RPMI8226 (cell line): ENCODE measurements around the gene APBB2.

ENCODE experiments used
- DNase-seq: peaks from one replicate; pipeline ENCODE4 v3.0.0-alpha.2; 2015

APBB2 gene

GRCh38 chr4:40881851-40882250 lies 332.5 kb downstream of the APBB2 start:
- DNase-seq = no peak

GRCh38 chr4:40881096-40881495 lies 333.2 kb downstream of the APBB2 start:
- DNase-seq = no peak

- DNase-seq = no peak
Measured at GRCh38 chr4:40878548-40879055, 335.7 kb downstream of the APBB2 start.

GRCh38 chr4:40877081-40877480 lies 337.3 kb downstream of the APBB2 start:
- no peak for DNase-seq

GRCh38 chr4:40875507-40876150 lies 338.7 kb downstream of the APBB2 start:
- DNase-seq = no peak

- DNase-seq = no peak
Measured at GRCh38 chr4:40874901-40875300, 339.4 kb downstream of the APBB2 start.

GRCh38 chr4:40874331-40874730 lies 340.0 kb downstream of the APBB2 start:
- no peak for DNase-seq

- no peak for DNase-seq
Measured at GRCh38 chr4:40871695-40872250, 342.6 kb downstream of the APBB2 start.

- DNase-seq = no peak
Measured at GRCh38 chr4:40870150-40870549, 344.2 kb downstream of the APBB2 start.

GRCh38 chr4:40865696-40866095 lies 348.6 kb downstream of the APBB2 start:
- no peak for DNase-seq

GRCh38 chr4:40864531-40864930 lies 349.8 kb downstream of the APBB2 start:
- no peak for DNase-seq

GRCh38 chr4:40858962-40859361 lies 355.4 kb downstream of the APBB2 start:
- no peak for DNase-seq

GRCh38 chr4:40857956-40858355 lies 356.4 kb downstream of the APBB2 start:
- no peak for DNase-seq

- no peak for DNase-seq
Measured at GRCh38 chr4:40856840-40857362, 357.4 kb downstream of the APBB2 start.

- no peak for DNase-seq
Measured at GRCh38 chr4:40856277-40856839, 358.0 kb downstream of the APBB2 start.

GRCh38 chr4:40850496-40850895 lies 363.8 kb downstream of the APBB2 start:
- DNase-seq = no peak

GRCh38 chr4:40848940-40849339 lies 365.4 kb downstream of the APBB2 start:
- DNase-seq = no peak

- DNase-seq = no peak
Measured at GRCh38 chr4:40848251-40848650, 366.1 kb downstream of the APBB2 start.

- no peak for DNase-seq
Measured at GRCh38 chr4:40846532-40846931, 367.8 kb downstream of the APBB2 start.

- no peak for DNase-seq
Measured at GRCh38 chr4:40845154-40845835, 369.0 kb downstream of the APBB2 start.

- no peak for DNase-seq
Measured at GRCh38 chr4:40844261-40844660, 370.1 kb downstream of the APBB2 start.

GRCh38 chr4:40843696-40844095 lies 370.6 kb downstream of the APBB2 start:
- no peak for DNase-seq

GRCh38 chr4:40842725-40843423 lies 371.5 kb downstream of the APBB2 start:
- DNase-seq = no peak
